RCC 7860 (cell line): ENCODE results near the gene MCTP2.

ENCODE experiments used
- DNase-seq: peaks from one replicate; pipeline ENCODE4 v3.0.0-alpha.2; 2015; ENCODE audit warnings: low spot score
- FAIRE-seq: peaks from 2 replicates; lab custom pipeline; 2012; peaks lifted over from hg19 to GRCh38; lab: Jason Lieb, UNC

MCTP2 gene

DNA sequence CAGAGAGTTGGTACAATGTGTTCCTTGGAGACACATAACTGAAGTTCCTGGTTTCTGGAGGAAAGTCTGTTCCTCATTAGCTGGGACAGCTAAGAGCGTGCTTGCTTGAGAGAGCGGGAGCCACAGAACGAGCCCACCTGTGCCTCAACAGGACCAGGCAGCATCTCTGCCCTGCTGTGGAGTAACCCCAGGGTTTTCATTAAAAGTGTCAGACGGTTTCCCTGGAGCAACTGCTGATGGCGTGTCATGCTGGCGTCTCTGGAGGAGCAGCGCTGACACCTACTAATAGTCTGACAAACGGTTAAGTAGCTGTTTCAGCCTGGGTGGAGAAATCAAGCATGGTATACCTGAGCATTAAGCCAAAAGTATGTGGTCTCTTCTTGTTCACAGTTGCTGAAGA lies 150.0 kb downstream of the MCTP2 start:
- DNase-seq = no peak
- no peak for FAIRE-seq

DNA sequence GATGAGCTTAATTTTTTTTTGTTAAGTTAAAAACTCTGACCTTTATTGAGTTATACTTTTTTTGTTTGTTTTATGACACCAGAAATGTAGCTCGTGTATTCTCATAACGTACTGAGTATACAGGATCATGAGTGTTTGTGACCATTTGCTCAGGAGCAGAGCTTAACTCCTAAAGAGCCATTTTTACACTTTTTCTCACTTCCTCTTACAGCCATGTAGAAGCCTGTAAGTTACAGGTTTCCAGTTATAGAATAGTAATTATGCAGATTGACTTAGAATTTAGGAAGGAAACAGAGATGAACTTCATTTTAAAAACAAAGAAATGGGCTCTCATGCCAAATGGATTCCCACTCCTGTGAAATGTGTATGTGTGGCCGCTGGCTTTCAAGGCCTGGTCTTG lies 151.7 kb downstream of the MCTP2 start:
- FAIRE-seq = no peak

DNA sequence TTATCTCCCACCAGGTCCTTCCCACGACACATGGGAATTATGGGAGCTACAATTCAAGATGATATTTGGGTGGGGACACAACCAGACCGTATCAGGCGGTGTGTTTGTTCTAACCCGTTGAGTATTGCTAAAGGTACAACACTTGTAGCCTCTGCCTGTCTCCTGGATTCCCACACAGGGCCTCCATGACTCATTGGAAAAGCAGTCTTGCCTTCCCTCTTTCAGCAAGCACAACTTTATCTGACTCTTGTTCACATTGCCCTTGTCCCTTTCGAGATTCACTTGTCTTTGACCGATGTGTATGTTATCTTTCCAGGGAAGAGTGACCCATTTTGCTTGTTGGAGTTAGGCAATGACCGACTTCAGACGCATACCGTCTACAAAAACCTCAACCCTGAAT lies 152.3 kb downstream of the MCTP2 start:
- DNase-seq = no peak
- FAIRE-seq = no peak

More for the DNA sequence above, 151.7 kb downstream of the MCTP2 start:
- no peak for DNase-seq

DNA sequence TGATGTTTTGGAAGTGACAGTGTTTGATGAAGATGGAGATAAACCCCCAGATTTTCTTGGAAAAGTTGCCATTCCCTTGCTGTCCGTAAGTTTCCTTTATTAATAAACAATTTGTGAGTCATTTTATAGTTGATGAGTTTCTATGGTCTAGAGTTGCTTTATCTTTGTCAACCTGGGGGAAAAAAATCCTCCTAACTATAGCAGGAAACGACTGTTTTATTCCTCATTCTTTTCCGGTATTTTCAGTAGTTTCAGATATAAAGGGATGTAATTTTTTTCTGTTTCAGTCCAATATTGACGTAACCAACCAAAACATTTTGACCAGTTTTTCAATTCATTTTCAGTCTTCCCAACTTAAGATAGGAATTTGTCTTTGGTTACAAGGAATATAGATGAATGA lies 154.1 kb downstream of the MCTP2 start:
- FAIRE-seq (no peak), DNase-seq (no peak)

DNA sequence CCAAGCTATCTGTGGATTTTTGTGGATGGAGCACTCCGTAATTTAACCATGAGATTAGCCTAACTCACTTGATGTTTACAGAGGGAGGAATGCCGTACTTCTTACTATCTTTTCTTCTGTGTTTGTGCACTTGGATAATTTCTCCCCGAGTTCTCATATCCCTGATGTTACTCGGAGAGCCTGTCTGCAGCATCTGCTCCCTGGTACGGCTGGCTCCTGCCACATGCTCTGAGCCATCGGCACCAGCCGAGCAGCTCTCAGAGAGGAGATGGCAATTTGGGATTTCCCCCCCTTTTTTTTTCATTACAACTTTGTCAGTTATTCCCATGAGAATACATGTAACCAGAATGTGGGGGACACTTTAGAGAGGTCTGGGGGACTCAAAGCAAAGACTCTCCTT lies 155.0 kb downstream of the MCTP2 start:
- DNase-seq = no peak
- FAIRE-seq = no peak

DNA sequence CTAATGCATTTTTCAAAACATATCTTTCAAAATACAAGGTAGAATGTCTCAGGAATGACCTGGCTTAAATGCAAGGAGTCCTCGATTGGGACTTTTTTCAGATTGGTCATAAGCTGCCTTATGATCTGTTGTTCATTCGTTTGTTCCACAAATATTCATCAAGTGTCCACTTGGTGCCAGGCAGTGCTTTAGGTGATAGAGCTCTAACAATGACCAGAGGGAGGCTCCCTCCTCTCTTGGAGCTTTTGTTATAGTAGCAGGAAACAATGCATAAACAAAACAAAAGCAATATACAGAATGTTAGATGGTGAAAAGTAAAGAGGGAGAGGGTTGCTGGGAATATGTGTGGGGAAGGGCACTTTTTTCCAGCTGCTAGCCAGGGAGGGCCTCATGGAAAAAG lies 156.1 kb downstream of the MCTP2 start:
- FAIRE-seq = no peak
- DNase-seq = no peak

DNA sequence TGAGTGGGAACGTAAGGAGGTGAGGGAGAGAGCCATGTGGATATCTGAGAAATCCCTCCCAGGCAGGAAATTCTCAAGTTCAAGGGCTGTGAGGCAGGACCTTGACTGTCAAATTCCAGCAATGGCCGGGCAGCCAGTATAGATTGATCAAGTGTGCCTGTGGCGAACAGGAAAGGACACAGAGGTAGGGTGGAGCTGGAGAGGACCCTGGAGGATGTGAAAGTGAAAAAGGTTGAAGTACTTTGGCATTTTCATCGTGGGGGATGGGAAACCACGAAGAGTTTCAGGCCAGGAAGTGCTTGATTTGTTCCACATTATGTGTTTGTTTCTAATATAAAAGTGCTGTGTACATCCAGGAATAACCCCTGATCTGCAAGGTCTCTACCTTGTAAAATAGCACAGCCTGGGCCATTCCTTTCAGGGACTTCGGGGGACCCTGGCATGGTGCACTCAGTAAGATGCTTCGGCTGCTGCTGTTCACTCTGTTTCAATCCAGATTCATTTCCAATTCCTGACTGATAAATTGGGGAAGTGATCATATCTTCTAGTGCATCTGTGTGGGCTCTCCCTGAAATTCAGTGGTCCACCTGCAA lies 156.6 kb downstream of the MCTP2 start:
- no peak for FAIRE-seq
- DNase-seq = no peak

DNA sequence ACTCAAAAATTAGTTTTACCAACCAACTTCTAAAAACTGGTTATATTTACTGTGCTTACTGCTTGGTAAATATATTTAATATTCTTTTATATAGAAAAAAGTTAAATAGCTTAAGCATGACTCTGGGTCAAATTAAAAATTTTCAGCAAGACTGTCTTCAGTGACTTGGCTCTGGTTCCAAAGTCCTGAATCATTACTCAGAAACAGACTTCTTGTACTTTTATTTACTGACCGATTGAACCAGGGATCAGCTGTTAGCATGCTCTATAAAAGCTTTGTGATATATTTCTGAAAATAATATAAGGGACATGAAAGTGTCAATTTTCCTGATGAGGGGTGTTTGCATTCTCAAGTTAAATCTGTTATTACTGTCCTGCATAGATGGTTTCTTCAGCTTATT lies 164.3 kb downstream of the MCTP2 start:
- no peak for DNase-seq

DNA sequence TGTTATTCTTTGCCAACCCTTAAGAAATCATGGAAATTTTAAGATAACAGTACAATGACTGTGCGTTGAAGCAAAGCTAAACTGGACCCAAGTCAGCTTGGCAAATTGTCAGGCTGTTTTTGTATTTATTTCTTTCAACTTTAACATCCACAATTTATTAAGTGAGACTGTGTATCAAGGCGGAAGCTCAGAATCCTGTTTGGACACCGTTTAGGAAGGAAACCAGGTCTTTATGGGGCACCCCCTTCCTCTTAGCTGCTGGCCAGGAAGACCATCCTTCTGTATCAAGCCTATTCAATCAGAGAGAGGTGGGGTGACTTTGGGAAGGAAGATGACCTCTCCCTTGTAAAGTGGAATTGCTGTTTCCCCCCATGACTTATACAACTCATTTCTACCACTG lies 166.0 kb downstream of the MCTP2 start:
- FAIRE-seq = no peak
- DNase-seq = no peak

More for the DNA sequence above, 164.3 kb downstream of the MCTP2 start:
- no peak for FAIRE-seq

DNA sequence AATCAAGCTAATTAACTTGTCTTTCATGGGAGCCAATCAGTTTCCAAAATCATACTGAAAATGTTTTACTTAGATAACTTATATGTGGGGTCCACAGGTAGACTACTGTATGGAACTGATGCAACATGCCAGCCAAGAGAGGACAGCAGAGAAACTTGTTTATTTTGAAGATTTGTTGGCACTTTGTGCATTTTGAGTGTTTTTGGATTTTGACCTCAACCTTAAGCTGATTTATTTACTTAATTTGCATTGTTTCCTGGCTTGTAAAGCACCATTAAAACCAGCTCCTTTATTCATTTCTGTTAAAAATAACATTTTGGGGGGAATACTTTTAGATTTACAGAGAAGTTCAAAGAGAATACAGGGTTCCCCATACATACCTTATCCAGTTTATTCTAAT lies 166.6 kb downstream of the MCTP2 start:
- DNase-seq (no peak), FAIRE-seq (no peak)

DNA sequence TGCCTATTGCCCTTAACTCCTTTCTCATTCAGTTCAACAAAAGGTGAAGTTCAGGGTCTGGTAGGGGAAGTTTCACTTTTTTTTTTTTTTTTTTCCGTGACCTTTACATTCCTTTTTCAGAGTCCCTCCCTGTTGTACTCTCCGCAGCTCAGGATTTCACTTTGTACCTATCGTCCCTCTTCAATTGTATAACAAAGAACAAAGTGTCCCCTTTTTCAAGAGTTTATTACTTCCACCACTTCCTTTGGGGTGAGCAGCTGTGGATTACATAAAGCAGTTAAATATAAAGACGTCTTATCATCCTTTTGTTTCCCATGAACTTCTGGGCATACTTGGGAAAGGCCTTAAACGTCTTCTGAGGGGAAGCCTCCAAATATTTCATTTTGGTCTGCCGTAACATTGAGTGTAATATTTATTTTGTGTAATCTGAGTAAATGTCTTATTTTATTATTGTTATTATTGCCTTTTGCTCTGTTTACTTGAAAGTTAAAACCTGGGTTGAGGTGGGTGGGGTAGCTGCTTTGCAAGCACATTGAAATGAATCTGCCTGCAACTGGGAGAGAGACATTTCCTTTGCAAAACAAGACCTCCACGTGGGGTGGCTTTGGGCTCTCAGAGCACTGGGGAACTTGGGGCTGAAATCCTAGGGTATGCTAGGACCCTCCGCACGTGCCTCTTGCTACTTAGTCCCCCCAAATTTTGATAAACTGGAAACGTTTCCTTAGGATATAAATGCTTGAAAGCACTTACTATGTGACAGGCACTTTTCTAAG lies 169.4 kb downstream of the MCTP2 start:
- DNase-seq = no peak
- FAIRE-seq = no peak

DNA sequence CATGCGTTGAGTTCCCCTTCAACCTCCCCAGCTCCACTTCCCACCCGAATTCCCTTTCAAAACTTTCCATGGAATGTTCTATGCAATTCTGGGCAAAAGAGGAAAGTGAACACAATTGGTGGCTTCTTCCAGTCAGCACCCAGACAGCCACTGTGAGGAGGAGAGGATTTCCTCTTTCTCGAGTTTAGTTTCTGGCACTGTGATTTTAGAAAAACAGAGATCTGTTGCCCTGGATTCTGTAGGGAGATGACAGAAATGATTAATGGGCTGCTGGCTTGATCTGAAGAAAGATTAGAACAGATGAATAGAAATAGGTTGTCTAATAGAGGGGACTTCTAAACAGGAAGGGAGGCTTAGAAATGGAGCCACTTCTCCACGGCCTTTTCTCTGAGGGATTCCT lies 172.0 kb downstream of the MCTP2 start:
- DNase-seq (no peak), FAIRE-seq (no peak)

DNA sequence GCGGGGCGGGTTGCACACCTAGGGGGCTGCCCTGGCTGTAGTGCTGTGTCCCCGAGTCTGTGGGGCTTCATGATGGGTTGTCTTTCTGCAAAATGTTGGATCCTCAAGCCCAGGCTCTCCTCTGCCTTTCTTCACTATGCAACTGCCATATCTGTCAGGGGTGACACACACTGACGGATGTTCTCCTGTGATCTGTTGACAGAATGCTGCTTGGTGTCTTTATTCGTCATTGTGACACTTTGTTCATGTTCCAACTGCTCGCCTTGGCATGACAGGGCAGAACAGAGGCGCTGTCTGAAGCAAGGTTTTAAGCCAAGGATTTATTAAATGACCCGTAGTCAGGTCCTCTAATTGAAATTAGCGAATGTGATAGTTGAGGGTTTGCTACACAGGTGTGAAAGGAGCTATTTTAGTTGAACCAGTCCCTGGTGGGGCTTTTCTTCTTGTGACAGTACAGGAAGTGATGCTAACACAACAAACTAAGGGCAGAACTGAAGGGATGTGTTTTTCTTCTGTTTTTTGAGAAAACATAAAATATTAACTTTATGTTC lies 173.4 kb downstream of the MCTP2 start:
- DNase-seq (no peak), FAIRE-seq (no peak)

DNA sequence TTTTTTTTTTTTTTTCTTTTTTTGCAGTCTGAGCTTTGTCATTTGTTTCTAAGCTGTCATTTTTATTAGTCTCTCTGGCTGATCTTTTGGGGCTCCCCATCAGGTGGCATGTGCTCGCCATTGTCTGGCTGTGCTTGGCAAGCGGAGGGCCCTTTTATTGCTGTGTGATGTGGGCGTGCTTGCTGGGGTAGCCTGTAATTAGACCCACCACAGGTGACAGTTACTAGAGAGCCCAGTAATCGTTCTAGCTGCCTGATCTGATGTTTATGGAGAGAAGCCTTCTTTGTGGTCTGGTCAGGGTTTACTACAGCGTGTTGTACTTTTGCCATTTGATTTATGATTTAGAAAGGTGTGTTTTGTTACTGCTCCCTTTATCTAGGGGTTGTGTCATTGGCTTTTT lies 179.9 kb downstream of the MCTP2 start:
- no peak for DNase-seq
- FAIRE-seq = no peak

DNA sequence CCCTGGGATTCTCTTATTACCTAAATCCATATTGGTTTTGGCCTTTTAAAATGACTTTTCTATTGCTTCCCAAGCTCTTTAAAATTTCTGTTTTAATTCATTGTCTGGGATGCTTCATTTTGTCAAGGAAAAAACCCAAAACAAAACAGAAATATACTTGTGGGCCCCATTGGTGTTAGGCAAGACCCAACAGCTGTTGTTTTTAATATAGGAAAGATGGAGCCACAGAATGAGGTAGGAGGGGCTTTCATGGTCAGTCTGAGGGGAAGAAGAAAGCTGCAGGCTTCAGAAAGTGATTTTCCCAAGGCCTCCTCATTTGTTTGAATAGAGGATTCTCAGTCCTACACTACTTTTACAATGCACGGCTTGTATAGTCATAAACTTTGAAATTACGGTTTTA lies 180.5 kb downstream of the MCTP2 start:
- FAIRE-seq (no peak), DNase-seq (no peak)

DNA sequence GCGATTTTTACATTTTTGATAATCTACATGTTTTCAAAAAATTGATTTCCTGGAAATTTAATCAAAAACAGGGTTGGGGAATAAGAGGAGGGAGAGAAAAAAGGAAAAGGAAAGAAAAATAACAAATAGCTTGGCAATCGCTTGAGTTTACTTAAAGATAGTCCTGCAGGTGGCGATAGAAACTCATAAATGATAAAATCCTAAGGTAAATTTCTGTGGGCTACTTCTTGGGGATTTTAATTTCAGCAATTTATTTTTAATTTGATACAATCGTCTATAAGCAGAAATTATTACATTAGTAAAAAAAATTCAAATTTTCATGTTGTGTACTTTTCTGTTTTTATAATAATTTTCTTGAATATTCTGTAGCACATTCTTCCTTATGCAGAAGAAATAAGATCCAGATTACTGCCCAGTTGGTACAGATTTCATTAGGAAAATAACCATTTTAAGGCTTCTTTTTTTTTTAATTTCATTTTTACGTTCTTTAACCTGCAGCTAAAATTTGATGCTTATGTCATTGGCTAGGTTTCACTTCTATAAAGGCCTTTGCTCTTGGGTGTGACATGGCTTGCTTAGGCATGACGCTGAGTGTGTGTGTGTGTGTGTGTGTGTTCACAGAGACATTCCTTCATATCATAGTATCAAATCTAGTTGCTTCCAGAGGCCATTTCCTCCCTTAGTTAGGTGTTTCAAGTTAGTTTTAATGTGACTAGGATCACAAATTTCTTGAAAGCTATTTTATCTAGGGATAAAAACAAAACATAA lies 181.8 kb downstream of the MCTP2 start:
- FAIRE-seq = peak; percentile 50
- DNase-seq = no peak

DNA sequence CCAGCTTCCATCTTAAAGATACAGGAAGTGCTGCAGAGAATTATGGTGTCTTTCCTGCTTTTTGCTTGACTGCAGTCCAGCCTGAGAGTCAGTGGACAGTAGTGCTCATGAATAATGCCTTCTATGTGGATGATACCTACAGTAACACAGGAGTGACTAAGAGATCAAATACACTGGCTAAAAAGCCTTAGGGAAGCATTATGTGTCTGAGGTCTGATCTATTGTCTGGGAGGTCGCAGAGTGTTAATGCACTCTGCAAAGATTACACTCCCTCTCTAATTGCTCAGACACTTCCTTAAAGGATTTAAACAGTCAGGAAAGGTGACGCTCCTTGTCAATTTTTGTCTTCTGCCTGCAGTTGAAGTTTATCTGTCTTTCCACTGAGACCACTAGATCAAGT lies 183.6 kb downstream of the MCTP2 start:
- no peak for DNase-seq
- FAIRE-seq = no peak

DNA sequence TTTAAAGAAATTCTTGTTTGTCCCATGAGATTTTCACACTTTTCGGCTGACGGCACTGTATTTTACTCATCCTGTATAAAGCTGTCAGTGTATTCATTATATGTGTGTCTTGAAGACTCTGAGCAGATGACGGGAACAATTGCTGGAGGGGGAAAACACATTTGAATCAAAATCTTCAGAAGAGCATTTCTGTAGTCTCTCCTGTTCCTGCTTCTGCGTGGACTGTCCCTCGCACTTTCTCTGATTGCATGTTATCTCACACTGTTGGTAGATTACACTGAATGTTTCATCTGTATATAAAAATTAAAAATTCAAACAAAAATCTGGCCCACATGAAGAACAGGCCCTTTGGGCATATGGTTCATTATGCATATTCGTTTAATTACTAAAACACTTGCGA lies 184.9 kb downstream of the MCTP2 start:
- FAIRE-seq (no peak), DNase-seq (no peak)

DNA sequence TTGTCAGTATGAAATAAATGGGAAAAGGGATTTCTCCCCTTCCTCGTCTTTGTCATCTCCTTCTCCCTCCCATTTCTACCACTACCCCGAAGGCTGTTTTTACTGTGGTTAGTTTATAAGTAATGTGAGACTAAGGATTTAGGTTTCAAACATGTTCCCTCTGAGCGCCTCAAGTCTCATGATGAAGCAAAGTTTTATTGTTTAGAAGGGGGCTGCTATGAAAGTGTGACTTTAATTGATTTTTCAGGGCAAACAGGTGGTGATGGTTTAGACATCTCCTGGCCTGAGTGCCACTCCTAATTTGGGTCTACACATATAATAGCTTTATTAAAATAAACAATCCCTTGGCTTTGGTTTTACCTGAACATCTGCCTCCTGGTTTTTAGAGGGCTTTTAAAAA lies 185.5 kb downstream of the MCTP2 start:
- no peak for FAIRE-seq
- DNase-seq = no peak

DNA sequence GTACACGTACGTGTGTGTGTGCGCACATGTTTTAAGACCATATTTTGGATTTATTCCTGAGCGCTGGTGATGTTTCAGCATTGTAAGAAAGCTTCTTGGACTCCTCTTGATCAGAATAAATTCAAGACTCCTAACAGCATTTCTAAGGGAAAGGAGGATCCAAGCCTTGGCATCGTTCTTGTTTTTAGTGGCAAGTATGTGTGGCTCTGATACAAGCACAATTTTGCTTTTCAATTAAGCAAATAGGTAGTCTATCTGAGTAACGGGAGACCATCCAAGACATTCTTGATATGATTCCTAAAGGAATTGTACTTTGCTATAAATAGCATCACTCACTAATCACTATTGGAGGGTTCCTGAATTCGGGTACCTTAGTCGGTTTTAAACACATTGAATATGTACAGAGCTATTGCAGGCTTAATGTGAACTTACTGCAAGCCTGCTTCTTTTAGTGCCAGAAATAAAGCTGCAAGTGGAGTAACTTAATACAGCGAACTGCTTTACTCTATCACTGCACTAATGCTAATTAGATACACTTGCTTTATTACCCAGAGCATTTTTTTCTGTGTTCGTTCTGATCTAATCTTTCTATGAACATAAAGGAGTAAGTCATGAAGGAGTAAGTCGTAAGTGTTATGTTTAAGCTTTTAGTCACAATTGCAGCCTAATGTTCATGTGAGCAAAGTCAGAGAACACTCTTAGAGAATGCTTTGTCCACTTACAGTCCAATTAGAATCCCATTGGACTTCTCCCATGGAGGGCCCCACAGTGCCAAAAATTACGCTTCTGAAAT lies 186.3 kb downstream of the MCTP2 start:
- DNase-seq = no peak
- no peak for FAIRE-seq

DNA sequence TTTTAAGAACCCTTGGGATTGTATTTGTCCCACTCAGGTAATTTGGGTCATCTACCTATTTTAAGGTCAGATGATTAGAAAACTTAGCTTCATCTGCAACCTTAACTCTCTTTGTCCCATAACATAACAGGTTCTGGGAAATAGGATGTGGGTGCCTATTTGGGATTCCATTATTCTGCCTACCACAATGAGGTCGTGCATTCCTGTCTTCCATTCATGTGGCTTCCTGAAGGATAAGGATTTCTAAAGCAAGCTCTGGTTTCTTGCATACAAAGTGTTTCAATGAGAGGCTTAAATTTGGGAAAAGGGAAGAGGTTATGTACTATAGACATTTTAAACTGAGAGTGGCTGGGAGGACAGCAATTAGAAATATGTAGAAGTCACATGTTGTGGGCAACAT lies 190.3 kb downstream of the MCTP2 start:
- FAIRE-seq (no peak), DNase-seq (no peak)
